ENCODE results near the gene CYP39A1.
A peak's percentile ranks its signal among the peaks of the same experiment; 100 is the strongest.

CYP39A1 gene

DNA sequence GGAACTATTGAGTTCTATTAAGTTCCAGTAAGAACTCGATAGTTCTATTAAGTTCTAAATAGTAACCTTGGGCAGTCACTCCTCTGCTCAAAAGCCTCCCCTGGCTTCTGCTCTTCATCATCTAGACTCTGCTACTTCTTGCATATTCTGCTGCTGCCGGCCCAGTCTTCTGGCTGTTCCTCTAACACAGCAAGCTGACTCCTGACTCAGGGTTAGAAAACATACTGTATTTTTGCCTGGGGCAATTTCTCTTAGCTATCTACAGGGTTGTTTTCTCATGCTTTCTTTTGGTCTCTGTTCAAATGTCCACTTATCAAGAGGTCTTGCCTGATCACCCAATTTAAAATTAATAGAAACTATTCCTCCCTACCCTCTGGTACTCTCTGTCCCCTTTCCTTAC is 14.8 kb upstream of the CYP39A1 start:
- no peak for DNase-seq (ENCODE audit: low read depth)
- no peak overlapping the region for H3K4me3 ChIP-seq (ENCODE audit: low read depth, low read length)
- TF ChIP-seq CTCF (IDR thresholded peaks at IDR 0.05; ENCODE audit: low read depth, low read length, missing control alignments), result no peak

GRCh38 chr6:46661483-46661882 is 8.9 kb upstream of the CYP39A1 start:
- no peak for DNase-seq (ENCODE audit: low read depth)
- no peak overlapping the region for H3K4me3 ChIP-seq (ENCODE audit: low read depth, low read length)
- no peak for TF ChIP-seq CTCF (IDR thresholded peaks at IDR 0.05; ENCODE audit: low read depth, low read length, missing control alignments)

DNA sequence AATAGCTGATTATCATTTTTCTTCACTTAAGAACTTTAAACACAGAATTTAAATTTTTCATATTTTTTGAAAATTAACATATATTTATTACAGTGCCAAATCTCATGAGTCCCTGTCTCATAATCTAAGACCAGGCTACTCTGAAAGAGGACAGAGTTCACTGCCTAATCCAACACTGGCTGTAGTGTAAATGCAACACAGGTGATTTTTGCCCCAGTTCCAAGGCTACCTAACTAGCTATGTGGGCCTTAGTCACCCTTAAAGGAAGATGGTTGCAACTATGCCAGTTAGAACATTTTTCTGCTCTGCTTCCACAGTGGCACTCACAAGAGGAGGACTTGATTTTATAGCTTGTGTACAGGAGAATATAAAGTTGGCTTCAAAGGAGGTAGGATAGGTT is 5.0 kb upstream of the CYP39A1 start:
- H3K4me3 ChIP-seq (ENCODE audit: low read depth, low read length), result no peak overlapping the region
- no peak for DNase-seq (ENCODE audit: low read depth)
- no peak for TF ChIP-seq CTCF (IDR thresholded peaks at IDR 0.05; ENCODE audit: low read depth, low read length, missing control alignments)

DNA sequence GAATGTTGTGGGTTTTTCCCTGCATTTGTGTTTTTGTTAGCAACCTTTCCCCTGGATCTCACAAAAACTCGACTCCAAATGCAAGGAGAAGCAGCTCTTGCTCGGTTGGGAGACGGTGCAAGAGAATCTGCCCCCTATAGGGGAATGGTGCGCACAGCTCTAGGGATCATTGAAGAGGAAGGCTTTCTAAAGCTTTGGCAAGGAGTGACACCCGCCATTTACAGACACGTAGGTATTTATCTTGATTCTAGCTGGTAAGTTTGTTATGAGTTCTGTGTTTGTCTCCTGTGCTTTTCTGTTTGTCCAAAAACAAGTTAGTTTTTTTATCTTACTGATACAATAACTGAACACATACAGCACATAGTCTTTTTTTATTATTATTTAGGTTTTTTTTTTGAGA is 3.2 kb upstream of the CYP39A1 start:
- TF ChIP-seq CTCF (IDR thresholded peaks at IDR 0.05; ENCODE audit: low read depth, low read length, missing control alignments), result peak; percentile 39
- no peak for DNase-seq (ENCODE audit: low read depth)
- H3K4me3 ChIP-seq (ENCODE audit: low read depth, low read length), result no peak overlapping the region

- peak overlapping the region; percentile 62 for H3K4me3 ChIP-seq (ENCODE audit: low read depth, low read length)
- DNase-seq (ENCODE audit: low read depth), result no peak
Observed at GRCh38 chr6:46653439-46654195, 999 bp upstream of the CYP39A1 start.

DNA sequence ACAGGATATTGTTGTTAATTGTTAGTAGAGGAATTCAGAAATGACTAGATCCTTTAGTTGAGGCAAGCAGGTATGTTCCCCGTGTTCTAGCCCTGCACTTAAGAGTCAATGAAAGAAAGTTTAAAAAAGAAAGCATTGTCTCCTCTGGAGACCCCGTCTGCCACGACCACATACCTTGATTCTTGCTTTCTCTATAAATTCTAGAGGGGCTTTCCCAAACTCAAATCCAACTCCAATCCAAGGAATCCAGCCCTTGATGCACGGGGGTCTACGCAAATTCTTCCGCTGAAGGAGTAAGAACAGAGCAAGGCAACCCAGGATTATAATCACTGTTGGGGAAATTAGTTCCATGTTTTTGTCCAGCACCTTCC is 401 bp downstream of the CYP39A1 start:
- H3K4me3 ChIP-seq (ENCODE audit: low read depth, low read length), result peak overlapping the region; percentile 62
- no peak for DNase-seq (ENCODE audit: low read depth)
- no peak for TF ChIP-seq CTCF (IDR thresholded peaks at IDR 0.05; ENCODE audit: low read depth, low read length, missing control alignments)

More at GRCh38 chr6:46653439-46654195, 999 bp upstream of the CYP39A1 start:
- TF ChIP-seq CTCF (IDR thresholded peaks at IDR 0.05; ENCODE audit: low read depth, low read length, missing control alignments), result no peak

DNA sequence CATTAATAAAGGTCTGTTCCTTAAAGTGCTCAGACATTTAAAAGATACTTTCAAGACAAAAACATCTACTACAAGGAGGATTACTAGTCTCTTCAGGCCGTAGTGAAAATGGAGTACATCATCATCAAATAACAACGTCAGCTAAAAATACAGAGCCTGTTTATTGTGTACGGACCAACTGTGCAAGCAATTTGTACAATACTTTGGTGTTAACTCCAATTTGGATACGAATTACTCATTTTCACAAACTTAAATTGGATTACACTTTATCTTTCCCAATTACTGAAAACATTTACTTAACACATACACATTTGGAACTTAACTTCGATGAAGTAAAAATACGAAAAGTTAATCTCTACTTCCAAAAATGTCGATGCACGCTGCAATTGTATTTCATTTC is 802 bp downstream of the CYP39A1 start:
- TF ChIP-seq CTCF (IDR thresholded peaks at IDR 0.05; ENCODE audit: low read depth, low read length, missing control alignments), result no peak
- H3K4me3 ChIP-seq (ENCODE audit: low read depth, low read length), result no peak overlapping the region
- no peak for DNase-seq (ENCODE audit: low read depth)

Measured in GM12864 (cell line).